ENCODE measurements around the gene RNF113B. TPM values are rescaled to one million over a fixed set of nuclear protein-coding genes. Genes with fewer than 3 reads are reported as not detected.

Gene RNF113B
- total and polyA plus RNA-seq, 2 of the 4 experiments (the other 2 are of a cell fraction), result not detected

- H3K4me1 ChIP-seq (ENCODE audit: control insufficient read depth, insufficient read depth, low read length), result peaks cover 35% of the 10 kb centered on the region
- ATAC-seq (ENCODE audit: low read depth) (peak; percentile 71), DNase-seq (peak; percentile 95)
- peak overlapping the region; percentile 60 to 90 for H4K8ac ChIP-seq (ENCODE audit: low read depth in 2 of 2, low read length in 2 of 2)
- peak overlapping the region; percentile 38 for H3K4me2 ChIP-seq (ENCODE audit: low read depth, low read length)
- peaks cover 30% of the 10 kb centered on the region for H3K9me1 ChIP-seq (ENCODE audit: insufficient read depth, low read length)
- peak overlapping the region; percentile 5 for H3K18ac ChIP-seq (ENCODE audit: low read depth, low read length)
- H3K56ac ChIP-seq (ENCODE audit: extremely low read depth, insufficient read depth, low read length), result peak overlapping the region; percentile 63
- no peak overlapping the region for H3K4me3 ChIP-seq (ENCODE audit: insufficient read depth, low read depth, low read length)
- H2AFZ ChIP-seq (replicated peaks; ENCODE audit: low read length, poor library complexity), result peak overlapping the region; percentile 56
- H2BK5ac ChIP-seq (ENCODE audit: low read depth, low read length, poor library complexity, severe bottlenecking), result peak overlapping the region; percentile 76
- H2AK9ac ChIP-seq (replicated peaks; ENCODE audit: low read depth, low read length, poor library complexity), result peak overlapping the region; percentile 82
- dilution Hi-C loops (cut with HindIII; ENCODE audit: low sequenced_read_pairs, unreplicated experiment) (no loop called here), intact Hi-C loops (cut with micrococcal nuclease) (loop anchor here (2.0 to 5.0 kb wide), 2 partner anchors 41 to 158 kb away; no protein-coding TSS in a partner anchor), in situ Hi-C loops (cut with MboI; ENCODE audit: low sequenced_read_pairs) (no loop called here)
- H3K23ac ChIP-seq (ENCODE audit: low read depth, low read length), result peak overlapping the region; percentile 11; the same call in 1 of the 2 replicates
- peaks cover 20% of the 10 kb centered on the region for H3K36me3 ChIP-seq (ENCODE audit: control insufficient read depth, insufficient read depth, low read length)
- POLR2A ChIA-PET (ENCODE audit: unreplicated experiment), result no interaction called here
- peak overlapping the region; percentile 89 for H3K4ac ChIP-seq (ENCODE audit: low read depth, low read length)
- H4K91ac ChIP-seq (ENCODE audit: insufficient read depth, low read depth, low read length), result peak overlapping the region; percentile 82
- 27% methylated on average over 3 of the region's 16 CpGs; no CpG with 5 or more reads in 1 of the 2 experiments for WGBS, 2 experiments (ENCODE audit: extremely low coverage in 2 of 2, insufficient read length in 1 of 2)
- no peaks in the 10 kb centered on the region for H3K27me3 ChIP-seq (ENCODE audit: control insufficient read depth, insufficient read depth, low read length)
- peak overlapping the region; percentile 91 for H2BK120ac ChIP-seq (ENCODE audit: low read depth, low read length)
- H2BK15ac ChIP-seq (ENCODE audit: low read depth, low read length), result peak overlapping the region; percentile 81; the same call in 2 of the 3 replicates
- H4K20me1 ChIP-seq (ENCODE audit: insufficient read depth, low read length), result peaks cover 12% of the 10 kb centered on the region
- peak overlapping the region; percentile 91 for H2AK5ac ChIP-seq (ENCODE audit: low read depth, low read length)
- H3K27ac ChIP-seq (ENCODE audit: insufficient read depth, low read length), result peak overlapping the region; percentile 68
- CTCF ChIA-PET, result interaction anchor here (1.0 to 1.5 kb wide), 2 partner anchors 8 to 231 kb away, joined by 3 to 5 read pairs; no protein-coding TSS in a partner anchor
- BruUV-seq (replicated peaks), result no TSS peak
- H3K9ac ChIP-seq (ENCODE audit: low read depth, low read length), result peak overlapping the region; percentile 53; the same call in 1 of the 2 replicates
- no peaks in the 10 kb centered on the region for H3K9me3 ChIP-seq (ENCODE audit: control insufficient read depth, insufficient read depth, low read length)
- peak overlapping the region; percentile 86 for H3K14ac ChIP-seq (replicated peaks; ENCODE audit: low read depth, low read length)
- peak overlapping the region; percentile 2 for H4K5ac ChIP-seq (ENCODE audit: low read depth, low read length)
- peak overlapping the region; percentile 91 for H2BK20ac ChIP-seq (ENCODE audit: low read depth, low read length)
- peaks cover 44 to 89% of the 10 kb centered on the region in 2 experiments; a peak in 3 of 4 replicates for H3K79me1 ChIP-seq (ENCODE audit: low read depth in 1 of 2, low read length in 2 of 2)
- 0 out of 2 replicates have a peak, but pooled peaks have one; percentile 5 for TF ChIP-seq MAZ (IDR thresholded peaks at IDR 0.05; ENCODE audit: borderline replicate concordance, low read depth, low read length)
- no peak for TF ChIP-seq BHLHE40 (IDR thresholded peaks at IDR 0.05; ENCODE audit: low read depth, low read length)
- TF ChIP-seq FOS (IDR thresholded peaks at IDR 0.05; ENCODE audit: low read depth, low read length), result peak; percentile 70; the same call in 1 of the 2 replicates
- peak; percentile 93 for TF ChIP-seq MAFK (IDR thresholded peaks at IDR 0.05; ENCODE audit: low read depth, low read length)
- no peak for TF ChIP-seq RAD21 (IDR thresholded peaks at IDR 0.05; ENCODE audit: low read length)
- TF ChIP-seq, protein P1, sequence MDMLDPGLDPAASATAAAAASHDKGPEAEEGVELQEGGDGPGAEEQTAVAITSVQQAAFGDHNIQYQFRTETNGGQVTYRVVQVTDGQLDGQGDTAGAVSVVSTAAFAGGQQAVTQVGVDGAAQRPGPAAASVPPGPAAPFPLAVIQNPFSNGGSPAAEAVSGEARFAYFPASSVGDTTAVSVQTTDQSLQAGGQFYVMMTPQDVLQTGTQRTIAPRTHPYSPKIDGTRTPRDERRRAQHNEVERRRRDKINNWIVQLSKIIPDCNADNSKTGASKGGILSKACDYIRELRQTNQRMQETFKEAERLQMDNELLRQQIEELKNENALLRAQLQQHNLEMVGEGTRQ (IDR thresholded peaks at IDR 0.05; ENCODE audit: low read depth, low read length), result no peak
- TF ChIP-seq, protein P2, sequence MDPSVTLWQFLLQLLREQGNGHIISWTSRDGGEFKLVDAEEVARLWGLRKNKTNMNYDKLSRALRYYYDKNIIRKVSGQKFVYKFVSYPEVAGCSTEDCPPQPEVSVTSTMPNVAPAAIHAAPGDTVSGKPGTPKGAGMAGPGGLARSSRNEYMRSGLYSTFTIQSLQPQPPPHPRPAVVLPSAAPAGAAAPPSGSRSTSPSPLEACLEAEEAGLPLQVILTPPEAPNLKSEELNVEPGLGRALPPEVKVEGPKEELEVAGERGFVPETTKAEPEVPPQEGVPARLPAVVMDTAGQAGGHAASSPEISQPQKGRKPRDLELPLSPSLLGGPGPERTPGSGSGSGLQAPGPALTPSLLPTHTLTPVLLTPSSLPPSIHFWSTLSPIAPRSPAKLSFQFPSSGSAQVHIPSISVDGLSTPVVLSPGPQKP (IDR thresholded peaks at IDR 0.05; ENCODE audit: borderline replicate concordance, low read depth, low read length), result no peak
- TF ChIP-seq POLR2A (IDR thresholded peaks at IDR 0.05; ENCODE audit: low read depth, low read length), result no peak
- peak; percentile 93 for TF ChIP-seq NFE2L2 (IDR thresholded peaks at IDR 0.05; ENCODE audit: low read depth, low read length)
- no peak for TF ChIP-seq CHD1 (IDR thresholded peaks at IDR 0.05; ENCODE audit: low read depth, low read length)
- TF ChIP-seq SMC3 (IDR thresholded peaks at IDR 0.05; ENCODE audit: low read depth, low read length), result no peak
- TF ChIP-seq, protein P3, sequence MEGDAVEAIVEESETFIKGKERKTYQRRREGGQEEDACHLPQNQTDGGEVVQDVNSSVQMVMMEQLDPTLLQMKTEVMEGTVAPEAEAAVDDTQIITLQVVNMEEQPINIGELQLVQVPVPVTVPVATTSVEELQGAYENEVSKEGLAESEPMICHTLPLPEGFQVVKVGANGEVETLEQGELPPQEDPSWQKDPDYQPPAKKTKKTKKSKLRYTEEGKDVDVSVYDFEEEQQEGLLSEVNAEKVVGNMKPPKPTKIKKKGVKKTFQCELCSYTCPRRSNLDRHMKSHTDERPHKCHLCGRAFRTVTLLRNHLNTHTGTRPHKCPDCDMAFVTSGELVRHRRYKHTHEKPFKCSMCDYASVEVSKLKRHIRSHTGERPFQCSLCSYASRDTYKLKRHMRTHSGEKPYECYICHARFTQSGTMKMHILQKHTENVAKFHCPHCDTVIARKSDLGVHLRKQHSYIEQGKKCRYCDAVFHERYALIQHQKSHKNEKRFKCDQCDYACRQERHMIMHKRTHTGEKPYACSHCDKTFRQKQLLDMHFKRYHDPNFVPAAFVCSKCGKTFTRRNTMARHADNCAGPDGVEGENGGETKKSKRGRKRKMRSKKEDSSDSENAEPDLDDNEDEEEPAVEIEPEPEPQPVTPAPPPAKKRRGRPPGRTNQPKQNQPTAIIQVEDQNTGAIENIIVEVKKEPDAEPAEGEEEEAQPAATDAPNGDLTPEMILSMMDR (conservative IDR thresholded peaks at IDR 0.05; ENCODE audit: low read depth, low read length), result no peak
- peak; percentile 88 for TF ChIP-seq RCOR1 (IDR thresholded peaks at IDR 0.05; ENCODE audit: insufficient replicate concordance, low read length)
- no peak for TF ChIP-seq RFX5 (IDR thresholded peaks at IDR 0.05; ENCODE audit: low read depth, low read length)
- TF ChIP-seq CEBPB (IDR thresholded peaks at IDR 0.05; ENCODE audit: low read depth, low read length), result no peak
Measured at GRCh38 chr13:98214008-98214643, 37.1 kb upstream of the RNF113B start.
